BJ (cell line): ENCODE results near the gene TMEM100. TPM values are rescaled to one million over a fixed set of nuclear protein-coding genes. Genes with fewer than 3 reads are reported as not detected.

Experiments
- CTCF ChIA-PET: fragments of 350-600 bp; formaldehyde crosslinking; extraction: SDS; loops from one replicate; lab custom pipeline; 2021; ENCODE audit warnings: antibody characterized with exemption, inconsistent platforms; lab: Yijun Ruan, JAX
- POLR2A ChIA-PET: fragments of 300-600 bp; sonication (Branson Sonifier 250); formaldehyde crosslinking; extraction: SDS; loops from one replicate; lab custom pipeline; 2021; ENCODE audit warnings: antibody characterized with exemption; lab: Charles Lee
- DNase-seq: peaks from one replicate; pipeline ENCODE4 v3.0.0-alpha.2; 2011; ENCODE audit warnings: low read depth
- H3K27me3 ChIP-seq: 2 replicates; pipeline ENCODE4 v1.6.0; 2011; ENCODE audit warnings: low read length; ENCODE audit not compliant: control insufficient read depth, insufficient read depth
- H3K36me3 ChIP-seq: 2 replicates; pipeline ENCODE4 v1.5.1; 2011; ENCODE audit warnings: low read length; ENCODE audit not compliant: control insufficient read depth, insufficient read depth
- H3K4me3 ChIP-seq: 2 replicates; pipeline ENCODE4 v1.5.1; 2011; ENCODE audit warnings: low read depth, mild to moderate bottlenecking, control low read depth, low read length
- CTCF ChIP-seq: IDR thresholded peaks from 2 replicates; pipeline ENCODE4 v1.5.1; 2011; ENCODE audit warnings: low read depth, mild to moderate bottlenecking, control low read depth, inconsistent platforms, low read length, moderate library complexity; ENCODE audit not compliant: insufficient read depth
- polyA plus RNA-seq: library from polyadenylated mRNA; depleted of rRNA; stranded (reverse); fragments of >200 nt; gene quantifications from 2 replicates; pipeline ENCODE4 v1.2.3, GENCODE V29; 2011

Gene TMEM100
- polyA plus RNA-seq, 1 experiment = 0.07 TPM

- DNase-seq = no peak
- 0 out of 2 replicates have a peak, but pooled peaks cover 1% of the 10 kb centered on the region for H3K27me3 ChIP-seq
- no peaks in the 10 kb centered on the region for H3K36me3 ChIP-seq
- POLR2A ChIA-PET = no interaction called here
- TF ChIP-seq CTCF = no peak
- CTCF ChIA-PET = no interaction called here
- no peak overlapping the region for H3K4me3 ChIP-seq
Measured at GRCh38 chr17:55745258-55745657, 22.6 kb upstream of the TMEM100 start.

DNA sequence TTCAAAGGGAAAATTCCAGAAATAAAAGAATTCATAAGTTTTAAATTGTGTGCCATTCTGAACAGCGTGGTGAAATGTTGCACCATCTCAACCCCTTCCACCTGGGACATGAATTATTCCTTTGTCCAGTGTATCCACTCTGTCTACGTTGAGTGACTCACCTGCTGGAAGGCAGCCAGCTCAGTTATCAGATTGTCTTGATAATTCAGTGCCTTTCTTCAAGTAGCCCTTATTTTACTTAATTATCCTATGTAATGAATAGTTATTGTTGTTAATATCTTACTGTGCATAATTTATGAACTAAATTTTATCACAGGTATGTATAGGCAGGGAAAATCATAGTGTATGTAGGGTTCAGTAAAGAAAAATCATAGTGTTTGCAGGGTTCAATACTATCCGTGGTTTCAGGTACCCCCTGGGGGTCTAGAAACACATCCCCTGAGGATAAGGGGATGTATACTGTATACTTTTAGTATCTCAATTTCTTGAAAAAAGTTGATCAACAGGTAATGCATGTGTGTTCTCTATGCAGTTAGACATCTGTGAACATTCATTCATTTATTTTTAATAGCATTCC lies 20.5 kb upstream of the TMEM100 start:
- no peaks in the 10 kb centered on the region for H3K36me3 ChIP-seq
- TF ChIP-seq CTCF = no peak
- H3K27me3 ChIP-seq = 0 out of 2 replicates have a peak, but pooled peaks cover 1% of the 10 kb centered on the region
- ChIA-PET CTCF (no interaction called here), POLR2A (no interaction called here)
- H3K4me3 ChIP-seq = no peak overlapping the region
- DNase-seq = no peak

- no peaks in the 10 kb centered on the region for H3K36me3 ChIP-seq
- H3K4me3 ChIP-seq = no peak overlapping the region
- no peak for DNase-seq
- ChIA-PET POLR2A (no interaction called here), CTCF (interaction anchor here (0.6 kb wide), 1 partner anchor 807 kb away, joined by 4 read pairs; no protein-coding TSS in a partner anchor)
- H3K27me3 ChIP-seq = 0 out of 2 replicates have a peak, but pooled peaks cover 1% of the 10 kb centered on the region
- no peak for TF ChIP-seq CTCF
Measured at GRCh38 chr17:55742272-55743102, 19.8 kb upstream of the TMEM100 start.

GRCh38 chr17:55741356-55741700 lies 18.7 kb upstream of the TMEM100 start:
- no peak for DNase-seq
- Histone ChIP-seq H3K4me3 (no peak overlapping the region), H3K27me3 (0 out of 2 replicates have a peak, but pooled peaks cover 1% of the 10 kb centered on the region), H3K36me3 (no peaks in the 10 kb centered on the region)
- TF ChIP-seq CTCF = no peak
- CTCF ChIA-PET = interaction anchor here (0.9 kb wide), 1 partner anchor 9 kb away, joined by 4 read pairs; the partner anchor contains the start of gene PCTP
- POLR2A ChIA-PET = no interaction called here

DNA sequence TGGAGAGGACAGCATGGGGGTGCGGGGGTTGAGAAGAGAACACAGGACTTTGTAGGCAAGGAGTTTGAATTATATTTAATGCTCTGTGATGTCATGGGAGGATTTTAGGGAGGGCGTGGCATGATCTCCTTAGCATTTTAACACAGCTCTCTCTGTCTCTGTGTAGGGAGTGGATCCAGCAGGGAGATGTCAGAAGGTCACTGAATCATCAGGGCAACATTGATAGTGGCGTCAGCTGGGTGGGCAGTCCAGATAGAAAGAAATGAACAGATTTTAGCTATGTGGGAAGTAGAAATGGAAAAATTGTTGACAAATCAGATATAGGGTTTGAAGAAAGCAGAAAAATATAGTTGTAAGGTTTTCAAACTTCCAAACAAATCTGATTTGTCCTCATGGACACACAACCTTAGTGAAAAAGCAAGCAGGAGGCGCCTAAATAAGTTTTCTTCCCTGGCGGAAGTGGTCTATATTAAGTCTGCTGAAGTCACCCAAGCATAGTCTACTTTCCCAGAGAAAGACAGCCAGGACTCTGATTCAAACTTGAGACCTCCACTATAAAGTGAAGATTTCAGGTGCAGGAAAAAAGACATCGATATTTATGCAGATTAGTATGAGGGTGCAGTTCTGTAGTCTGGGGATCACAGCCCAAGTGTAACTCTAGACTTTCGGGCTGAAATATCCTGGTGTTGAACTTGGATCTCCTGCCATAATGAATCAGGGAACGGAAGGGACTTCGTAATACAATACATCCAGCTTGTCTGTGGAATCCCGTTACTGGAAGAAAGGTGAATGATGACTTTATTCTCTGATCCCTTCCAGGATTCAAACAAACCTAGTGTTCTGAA lies 18.1 kb upstream of the TMEM100 start:
- TF ChIP-seq CTCF = no peak
- H3K27me3 ChIP-seq = 0 out of 2 replicates have a peak, but pooled peaks cover 1% of the 10 kb centered on the region
- no peak for DNase-seq
- no peak overlapping the region for H3K4me3 ChIP-seq
- ChIA-PET POLR2A (no interaction called here), CTCF (interaction anchor here (0.9 to 2.1 kb wide), 2 partner anchors 10 to 215 kb away, joined by 4 to 7 read pairs; partner anchors contain the start of gene PCTP)
- no peaks in the 10 kb centered on the region for H3K36me3 ChIP-seq
